Duodenal mucosa (tissue), 2 donors: ENCODE measurements around the gene FRMPD3.

Experiments used
- H3K27ac ChIP-seq: one replicate; pipeline ENCODE4 v1.7.0; 2013; ENCODE audit warnings: low read depth, low read length
- H3K27me3 ChIP-seq, 2 donors: one replicate each; pipeline ENCODE4 v1.7.0; 2013; ENCODE audit warnings: low read length in 2 of 2, control low read depth in 1 of 2; ENCODE audit not compliant: insufficient read depth in 2 of 2, control insufficient read depth in 1 of 2
- H3K36me3 ChIP-seq, 2 donors: one replicate each; pipeline ENCODE4 v1.7.0; 2013; ENCODE audit warnings: low read length in 2 of 2, control low read depth in 1 of 2; ENCODE audit not compliant: insufficient read depth in 2 of 2, control insufficient read depth in 1 of 2
- H3K4me1 ChIP-seq, 2 donors: one replicate each; pipeline ENCODE4 v1.7.0; 2013; ENCODE audit warnings: low read length in 2 of 2, control low read depth in 1 of 2; ENCODE audit not compliant: insufficient read depth in 2 of 2, control insufficient read depth in 1 of 2
- H3K4me3 ChIP-seq, 2 donors: one replicate each; pipeline ENCODE4 v1.7.0; 2013; ENCODE audit warnings: low read length in 2 of 2, low read depth in 1 of 2
- H3K9ac ChIP-seq, 2 donors: one replicate each; pipeline ENCODE4 v1.7.0; 2013; ENCODE audit warnings: low read length in 2 of 2, low read depth in 1 of 2
- H3K9me3 ChIP-seq, 2 donors: one replicate each; pipeline ENCODE4 v1.7.0; 2013; ENCODE audit warnings: low read length in 2 of 2, control low read depth in 1 of 2; ENCODE audit not compliant: control insufficient read depth in 1 of 2

The FRMPD3 gene

GRCh38 chrX:107448998-107449835 lies at the start of gene FRMPD3:
TSS of gene FRMPD3 (plus strand) at chrX:107449652. CDS start at chrX:107526589, 76,937 bp downstream.
- Histone ChIP-seq H3K9ac (no peak within 1 kb of the TSS), H3K4me3 (peak within 1 kb of the TSS; percentile 43 to 58), H3K27me3 (peaks cover 6 to 18% of the 10 kb centered on the region in 2 donors), H3K27ac (no peak within 1 kb of the TSS), H3K4me1 (peaks cover 0 to 4% of the 10 kb centered on the region in 2 donors), H3K36me3 (no peaks in the 10 kb centered on the region), H3K9me3 (no peaks in the 10 kb centered on the region)

DNA sequence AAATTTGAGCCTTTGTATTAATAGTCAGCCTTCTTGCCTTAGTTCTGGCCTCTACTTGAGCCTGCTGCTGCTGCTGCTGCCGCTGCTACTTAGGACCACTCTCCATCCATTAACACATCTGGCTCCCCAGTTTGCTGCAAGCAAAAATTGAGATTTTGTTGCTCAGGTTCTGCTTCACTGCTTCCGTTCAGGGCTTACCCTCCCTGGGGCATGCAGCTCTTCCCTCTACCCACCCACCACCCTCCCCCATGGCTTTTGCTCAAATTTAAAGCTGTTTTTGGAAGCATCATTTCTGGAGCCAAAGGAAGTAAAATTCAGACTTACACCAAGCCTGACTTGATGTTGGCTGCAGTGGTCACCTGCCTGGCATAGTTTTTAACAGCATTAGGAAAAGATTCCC lies 28.9 kb upstream of the FRMPD3 start:
- H3K27ac ChIP-seq, result no peak overlapping the region
- no peaks in the 10 kb centered on the region for H3K36me3 ChIP-seq
- H3K27me3 ChIP-seq, result no peaks in the 10 kb centered on the region
- no peak overlapping the region for H3K9ac ChIP-seq
- H3K4me3 ChIP-seq, result no peak overlapping the region
- H3K9me3 ChIP-seq, result no peaks in the 10 kb centered on the region
- no peaks in the 10 kb centered on the region for H3K4me1 ChIP-seq

DNA sequence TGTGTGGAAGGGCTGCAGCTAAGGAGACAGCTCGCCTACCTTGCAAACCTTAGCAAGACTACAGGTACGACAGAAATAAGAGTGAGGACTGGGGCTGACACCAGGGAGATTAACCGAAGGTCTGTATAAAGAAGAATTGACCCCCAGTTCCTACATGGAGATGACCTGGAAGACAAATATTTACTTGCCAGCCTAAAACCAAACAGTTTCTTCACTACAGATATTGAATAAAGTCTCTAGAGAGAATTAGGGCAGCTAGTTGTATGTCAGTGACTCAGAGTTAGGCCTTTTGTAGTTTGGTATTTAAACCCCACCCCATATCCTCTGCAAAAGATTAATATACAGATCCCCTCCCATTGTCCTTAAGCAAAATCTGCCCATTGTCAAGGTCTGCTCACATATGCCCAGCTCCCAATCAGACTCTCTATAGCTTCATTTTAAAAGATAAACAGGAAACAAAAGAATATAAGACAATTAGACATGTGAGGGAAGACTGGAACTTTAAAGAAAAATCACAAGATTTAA lies 28.1 kb upstream of the FRMPD3 start:
- Histone ChIP-seq H3K27me3 (no peaks in the 10 kb centered on the region), H3K4me1 (no peaks in the 10 kb centered on the region), H3K27ac (no peak overlapping the region), H3K4me3 (no peak overlapping the region), H3K36me3 (no peaks in the 10 kb centered on the region), H3K9ac (no peak overlapping the region), H3K9me3 (no peaks in the 10 kb centered on the region)

DNA sequence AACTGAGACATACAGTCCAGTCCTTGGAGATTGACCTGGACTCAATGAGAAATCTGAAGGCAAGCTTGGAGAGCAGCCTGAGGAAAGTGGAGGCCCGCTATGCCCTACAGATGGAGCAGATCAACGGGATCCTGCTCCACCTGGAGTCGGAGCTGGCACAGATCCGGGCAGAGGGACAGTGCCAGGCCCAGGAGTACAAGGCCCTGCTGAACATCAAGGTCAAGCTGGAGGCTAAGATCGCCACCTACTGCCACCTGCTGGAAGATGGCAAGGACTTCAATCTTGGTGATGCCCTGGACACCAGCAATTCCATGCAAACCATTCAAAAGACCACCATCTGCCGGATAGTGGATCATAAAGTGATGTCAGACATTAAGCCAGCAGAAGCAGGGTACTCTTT lies 20.4 kb upstream of the FRMPD3 start:
- Histone ChIP-seq H3K4me3 (no peak overlapping the region), H3K4me1 (no peaks in the 10 kb centered on the region), H3K36me3 (no peaks in the 10 kb centered on the region), H3K27me3 (no peaks in the 10 kb centered on the region), H3K9me3 (no peaks in the 10 kb centered on the region), H3K27ac (no peak overlapping the region), H3K9ac (no peak overlapping the region)

- Histone ChIP-seq H3K27me3 (no peaks in the 10 kb centered on the region), H3K9me3 (no peaks in the 10 kb centered on the region), H3K9ac (no peak overlapping the region), H3K4me3 (no peak overlapping the region), H3K4me1 (peaks cover 3 to 7% of the 10 kb centered on the region in 2 donors), H3K36me3 (no peaks in the 10 kb centered on the region), H3K27ac (no peak overlapping the region)
Observed at GRCh38 chrX:107440187-107440586, 9.3 kb upstream of the FRMPD3 start.

- no peak overlapping the region for H3K4me3 ChIP-seq
- no peaks in the 10 kb centered on the region for H3K36me3 ChIP-seq
Observed at GRCh38 chrX:107440692-107441091, 8.8 kb upstream of the FRMPD3 start.

DNA sequence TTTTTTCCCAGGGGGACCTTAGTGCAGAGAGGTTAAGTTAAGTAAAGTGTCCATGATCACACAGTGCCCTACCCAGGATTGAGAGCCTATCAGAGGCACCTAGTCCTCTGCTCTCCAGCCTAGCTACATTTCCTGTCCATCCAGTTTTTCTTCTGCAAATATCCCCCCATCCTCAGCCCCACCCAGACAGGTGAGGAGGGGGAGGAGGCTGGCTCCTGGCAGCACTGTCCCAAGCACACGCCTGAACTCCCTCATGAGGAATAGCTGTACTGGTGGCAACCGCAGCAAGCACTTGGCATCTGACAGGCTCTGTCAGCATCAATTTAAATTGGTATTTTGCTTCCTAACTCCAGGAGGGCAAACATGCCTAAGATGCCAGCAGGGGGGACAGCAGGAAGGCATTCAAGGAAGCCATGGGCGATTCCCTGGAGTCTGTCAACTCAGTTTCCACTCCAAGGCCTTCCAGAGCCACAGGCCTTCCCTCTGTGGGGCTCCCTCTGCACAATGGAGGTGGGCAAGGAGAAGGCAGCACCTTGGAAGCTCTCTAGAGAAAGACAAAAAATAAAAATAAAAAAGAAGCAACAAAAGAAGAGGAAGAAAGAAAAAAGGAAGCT lies 6.4 kb upstream of the FRMPD3 start:
- peaks cover 3 to 7% of the 10 kb centered on the region in 2 donors for H3K4me1 ChIP-seq
- H3K36me3 ChIP-seq, result no peaks in the 10 kb centered on the region
- H3K27me3 ChIP-seq, result no peaks in the 10 kb centered on the region
- H3K9ac ChIP-seq, result no peak overlapping the region
- no peak overlapping the region for H3K4me3 ChIP-seq
- H3K27ac ChIP-seq, result no peak overlapping the region
- H3K9me3 ChIP-seq, result no peaks in the 10 kb centered on the region

More at GRCh38 chrX:107440692-107441091, 8.8 kb upstream of the FRMPD3 start:
- Histone ChIP-seq H3K9me3 (no peaks in the 10 kb centered on the region), H3K4me1 (peaks cover 3 to 7% of the 10 kb centered on the region in 2 donors), H3K27ac (no peak overlapping the region), H3K9ac (no peak overlapping the region), H3K27me3 (no peaks in the 10 kb centered on the region)

- Histone ChIP-seq H3K4me3 (no peak overlapping the region), H3K27ac (no peak overlapping the region), H3K4me1 (peaks cover 7% of the 10 kb centered on the region in 2 donors), H3K27me3 (peaks cover 6 to 10% of the 10 kb centered on the region in 2 donors), H3K9me3 (no peaks in the 10 kb centered on the region), H3K36me3 (no peaks in the 10 kb centered on the region), H3K9ac (no peak overlapping the region)
Observed at GRCh38 chrX:107445146-107445545, 4.3 kb upstream of the FRMPD3 start.

GRCh38 chrX:107445631-107446030 lies 3.8 kb upstream of the FRMPD3 start:
- Histone ChIP-seq H3K27me3 (peaks cover 6 to 14% of the 10 kb centered on the region in 2 donors), H3K4me1 (peaks cover 7% of the 10 kb centered on the region in 2 donors), H3K27ac (no peak overlapping the region), H3K4me3 (no peak overlapping the region), H3K36me3 (no peaks in the 10 kb centered on the region), H3K9me3 (no peaks in the 10 kb centered on the region), H3K9ac (no peak overlapping the region)

- peaks cover 0 to 4% of the 10 kb centered on the region in 2 donors for H3K4me1 ChIP-seq
- H3K27ac ChIP-seq, result no peak overlapping the region
- no peak overlapping the region for H3K9ac ChIP-seq
- H3K4me3 ChIP-seq, result no peak overlapping the region
- H3K27me3 ChIP-seq, result peaks cover 6 to 18% of the 10 kb centered on the region in 2 donors
- no peaks in the 10 kb centered on the region for H3K9me3 ChIP-seq
- H3K36me3 ChIP-seq, result no peaks in the 10 kb centered on the region
Observed at GRCh38 chrX:107447642-107448041, 1.8 kb upstream of the FRMPD3 start.
